HG03469 (cell line): Measurements from ENCODE around the gene RRP1B.
A peak's percentile ranks its signal among the peaks of the same experiment; 100 is the strongest.

ENCODE experiments used
- ATAC-seq: cut with Tn5 transposase; IDR thresholded peaks from one replicate; pipeline ENCODE4 v1.9.1; 2021; ENCODE audit warnings: mild to moderate bottlenecking, moderate library complexity, moderate number of reproducible peaks; ENCODE audit not compliant: unreplicated experiment

Gene RRP1B

GRCh38 chr21:43720539-43721166 lies 61.3 kb downstream of the RRP1B start:
- no peak for ATAC-seq

- no peak for ATAC-seq
Measured at GRCh38 chr21:43721206-43721605, 61.8 kb downstream of the RRP1B start.

- no peak for ATAC-seq
Measured at GRCh38 chr21:43721939-43722338, 62.6 kb downstream of the RRP1B start.

- no peak for ATAC-seq
Measured at GRCh38 chr21:43723648-43724047, 64.3 kb downstream of the RRP1B start.

GRCh38 chr21:43726686-43727518 lies 67.5 kb downstream of the RRP1B start:
- ATAC-seq: no peak

GRCh38 chr21:43727519-43728153 lies 68.3 kb downstream of the RRP1B start:
- ATAC-seq: no peak

GRCh38 chr21:43728154-43728466 lies 68.8 kb downstream of the RRP1B start:
- no peak for ATAC-seq

GRCh38 chr21:43728467-43729390 lies 69.4 kb downstream of the RRP1B start:
- peak; percentile 51 for ATAC-seq

- ATAC-seq: no peak
Measured at GRCh38 chr21:43731476-43731875, 72.1 kb downstream of the RRP1B start.

- ATAC-seq: no peak
Measured at GRCh38 chr21:43731891-43732711, 72.7 kb downstream of the RRP1B start.

- ATAC-seq: no peak
Measured at GRCh38 chr21:43733060-43733459, 73.7 kb downstream of the RRP1B start.

- ATAC-seq: no peak
Measured at GRCh38 chr21:43733529-43734071, 74.2 kb downstream of the RRP1B start.

GRCh38 chr21:43734131-43734927 lies 75.0 kb downstream of the RRP1B start:
- no peak for ATAC-seq

GRCh38 chr21:43734928-43735229 lies 75.5 kb downstream of the RRP1B start:
- no peak for ATAC-seq

- ATAC-seq: no peak
Measured at GRCh38 chr21:43735236-43736091, 76.1 kb downstream of the RRP1B start.

- no peak for ATAC-seq
Measured at GRCh38 chr21:43736224-43736883, 77.0 kb downstream of the RRP1B start.

GRCh38 chr21:43737158-43737950 lies 78.0 kb downstream of the RRP1B start:
- ATAC-seq: no peak
